ENCODE data around the gene PQBP1.
A peak's percentile ranks its signal among the peaks of the same experiment; 100 is the strongest.

PQBP1 gene

DNA sequence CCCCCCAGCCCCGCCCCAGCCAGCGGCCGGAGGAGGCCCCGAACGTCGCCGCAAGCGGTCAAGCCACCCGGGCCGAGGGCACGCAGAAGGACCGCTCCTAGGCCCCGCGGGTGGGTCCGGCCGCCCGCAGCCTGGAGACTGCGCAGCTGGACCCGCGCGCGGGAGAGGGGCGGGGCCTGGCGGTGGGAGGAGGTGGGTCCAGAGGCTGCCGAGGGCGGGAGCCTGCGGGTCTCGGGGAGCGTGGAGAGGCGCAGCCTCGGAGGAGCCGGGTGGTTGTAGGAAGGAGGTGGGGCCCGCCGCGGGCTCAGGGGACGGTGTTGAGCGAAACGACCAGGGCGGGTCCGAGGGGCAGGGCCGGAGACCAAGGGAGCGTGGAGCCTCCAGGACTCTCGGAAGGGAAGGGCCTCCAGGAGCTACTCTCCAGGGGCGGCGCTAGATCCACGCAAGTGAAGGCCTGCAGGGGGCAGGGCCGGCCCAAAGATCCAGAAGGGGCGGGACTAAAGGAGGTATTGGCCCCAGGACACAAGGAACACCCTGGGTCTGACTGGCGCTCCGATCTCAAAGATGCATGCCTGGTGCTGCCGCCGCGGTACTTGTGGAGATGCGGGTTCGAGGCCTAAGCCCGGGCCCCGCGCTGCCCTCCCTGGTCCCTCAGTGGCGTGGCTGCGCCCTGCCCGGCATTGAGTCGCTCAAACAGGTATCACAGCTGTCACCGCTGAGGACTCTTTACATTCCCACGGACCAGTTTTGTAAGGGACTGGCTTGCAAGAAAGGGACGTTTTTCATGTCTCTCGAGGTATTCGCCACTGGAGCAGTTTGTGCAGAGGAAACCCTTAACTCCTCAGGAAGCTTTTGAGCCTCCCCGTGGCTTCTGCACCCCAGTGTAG, 6.1 kb upstream of the PQBP1 start:
- TF ChIP-seq JUND (IDR thresholded peaks at IDR 0.05; ENCODE audit: low read depth): no peak
- peak; percentile 68 to 97 for DNase-seq (ENCODE audit: low read depth in 1 of 2, low spot score in 1 of 2)
- in situ Hi-C loops (cut with HindIII; ENCODE audit: low pct_unique_long_range_greater_than_20kb, low sequenced_read_pairs): no loop called here

DNA sequence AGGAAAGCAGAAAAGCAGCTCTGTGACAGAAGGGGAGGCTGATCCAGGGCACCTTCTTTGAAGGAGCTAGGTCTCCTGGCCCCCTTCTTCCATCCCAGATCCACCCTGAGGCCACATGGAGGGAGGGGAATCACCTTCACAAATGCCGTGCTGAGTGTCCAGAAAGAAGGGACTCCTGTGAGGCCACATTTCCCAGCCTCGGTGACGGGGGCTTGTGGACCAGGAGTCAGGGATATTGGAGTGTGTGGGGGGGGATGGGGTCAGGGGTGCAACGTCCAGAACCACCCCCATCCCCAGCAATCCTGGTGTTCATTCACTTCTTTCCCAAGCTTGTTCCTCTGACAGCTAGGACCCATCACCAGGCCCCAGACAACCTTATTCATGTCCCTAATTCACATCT, 4.8 kb upstream of the PQBP1 start:
- no peak for TF ChIP-seq JUND (IDR thresholded peaks at IDR 0.05; ENCODE audit: low read depth)
- in situ Hi-C loops (cut with HindIII; ENCODE audit: low pct_unique_long_range_greater_than_20kb, low sequenced_read_pairs): no loop called here
- no peak for DNase-seq (ENCODE audit: low read depth in 1 of 2, low spot score in 1 of 2)

DNA sequence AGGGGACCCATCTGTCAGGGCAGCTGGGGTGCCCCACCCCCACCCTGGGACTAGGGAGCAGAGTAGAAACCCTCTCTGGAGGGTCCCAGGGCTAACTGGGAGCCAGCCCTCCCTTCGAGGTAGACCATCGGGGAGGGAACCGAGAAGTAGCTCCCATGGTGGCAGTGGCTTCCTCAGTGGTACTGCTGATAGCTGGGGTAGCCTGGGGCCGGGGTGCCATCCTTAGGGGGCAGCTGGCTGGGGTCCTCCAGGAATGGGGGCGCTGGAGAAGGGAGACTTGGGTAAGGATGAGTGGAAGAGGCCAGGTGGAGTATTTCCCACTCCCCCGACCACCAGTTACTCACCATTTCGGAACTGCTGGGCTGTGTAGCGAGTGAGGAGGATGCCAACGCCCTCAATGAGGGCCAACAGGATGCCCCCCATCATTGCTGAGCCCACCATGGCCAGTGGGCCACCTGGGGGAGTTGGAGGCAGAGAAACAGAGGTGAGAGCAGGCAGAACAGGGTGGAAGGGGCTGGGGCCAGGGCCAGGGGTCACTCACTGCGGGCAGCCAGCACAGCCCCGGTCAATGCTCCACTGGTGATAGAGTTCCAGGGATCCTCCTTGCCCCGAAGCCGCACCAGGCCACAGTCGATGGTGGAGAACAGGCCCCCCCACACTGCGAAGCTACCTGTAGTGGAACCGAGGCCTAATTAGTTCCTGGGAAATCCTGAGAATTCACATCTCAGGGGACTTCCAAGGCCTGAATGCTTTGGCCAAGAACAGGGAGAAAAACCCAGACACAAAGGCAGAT, 4.0 kb upstream of the PQBP1 start:
- in situ Hi-C loops (cut with HindIII; ENCODE audit: low pct_unique_long_range_greater_than_20kb, low sequenced_read_pairs): no loop called here
- no peak for TF ChIP-seq JUND (IDR thresholded peaks at IDR 0.05; ENCODE audit: low read depth)
- DNase-seq (ENCODE audit: low read depth in 1 of 2, low spot score in 1 of 2): no peak

DNA sequence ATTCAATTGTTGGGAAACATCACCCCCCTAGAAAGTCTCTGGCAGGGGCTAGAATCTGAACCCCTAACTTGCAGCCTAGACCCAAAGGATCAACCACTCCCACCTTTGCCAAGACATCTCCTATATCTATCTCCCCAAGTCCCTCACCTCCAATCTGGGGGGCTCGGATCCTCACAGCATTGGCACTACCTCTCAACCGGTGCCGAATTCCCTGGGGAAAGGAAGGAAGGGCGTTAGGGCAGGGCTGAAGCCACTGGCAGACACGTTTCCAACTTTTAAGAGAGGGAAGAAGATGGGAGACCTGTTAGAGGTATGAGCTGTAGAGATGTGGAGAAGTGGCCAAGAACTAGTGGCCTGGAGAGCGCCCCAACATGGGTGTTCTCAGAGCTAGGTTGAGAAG, 2.8 kb upstream of the PQBP1 start:
- in situ Hi-C loops (cut with HindIII; ENCODE audit: low pct_unique_long_range_greater_than_20kb, low sequenced_read_pairs): no loop called here
- no peak for TF ChIP-seq JUND (IDR thresholded peaks at IDR 0.05; ENCODE audit: low read depth)
- no peak for DNase-seq (ENCODE audit: low read depth in 1 of 2, low spot score in 1 of 2)

DNA sequence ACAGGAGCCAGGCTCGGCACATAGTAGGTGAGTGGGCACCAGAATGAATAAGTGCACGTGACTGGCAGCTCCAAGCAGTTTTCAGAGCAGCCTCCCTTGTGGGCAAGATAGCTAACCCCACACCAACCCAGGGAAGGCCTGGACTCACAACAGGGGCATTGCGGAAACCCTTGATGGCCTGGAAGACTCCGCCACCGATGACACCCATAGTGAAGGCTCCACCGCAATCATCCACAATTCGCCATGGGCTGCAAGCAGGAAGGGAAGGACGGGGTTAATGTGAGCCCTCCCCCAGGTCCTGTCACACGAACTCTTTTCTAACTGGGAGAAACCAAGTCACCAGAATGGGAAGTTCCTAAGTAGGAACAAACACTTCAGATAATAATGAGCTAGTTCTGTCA, 1.1 kb upstream of the PQBP1 start:
- no peak for TF ChIP-seq JUND (IDR thresholded peaks at IDR 0.05; ENCODE audit: low read depth)
- peak in 1 of 2 experiments; percentile 71 for DNase-seq (ENCODE audit: low read depth in 1 of 2, low spot score in 1 of 2)
- in situ Hi-C loops (cut with HindIII; ENCODE audit: low pct_unique_long_range_greater_than_20kb, low sequenced_read_pairs): no loop called here

DNA sequence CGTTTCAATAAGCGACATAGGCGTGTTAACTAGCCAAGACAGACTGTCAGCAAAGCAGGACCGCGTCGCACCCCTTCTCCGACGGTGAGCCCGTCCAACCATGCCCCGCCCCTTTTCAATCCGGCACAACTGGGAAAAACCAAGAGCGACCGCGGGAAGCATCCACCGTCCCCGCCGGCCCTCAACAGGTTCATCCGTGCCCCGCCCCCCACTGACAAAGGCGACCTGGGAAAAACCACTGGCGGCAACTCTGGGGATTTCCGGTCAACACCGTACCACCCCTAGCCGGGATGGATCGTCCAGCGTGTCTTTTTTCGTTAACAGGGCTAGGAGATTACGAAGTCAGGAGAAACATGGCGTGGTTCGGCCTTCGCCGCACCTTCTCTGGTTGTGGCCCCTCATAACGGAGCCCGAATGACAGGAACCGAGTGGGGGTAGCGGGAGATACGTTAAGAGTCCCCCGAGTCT, 539 bp upstream of the PQBP1 start:
- no peak for TF ChIP-seq JUND (IDR thresholded peaks at IDR 0.05; ENCODE audit: low read depth)
- in situ Hi-C loops (cut with HindIII; ENCODE audit: low pct_unique_long_range_greater_than_20kb, low sequenced_read_pairs): no loop called here
- DNase-seq (ENCODE audit: low read depth in 1 of 2, low spot score in 1 of 2): peak; percentile 37 to 94

DNA sequence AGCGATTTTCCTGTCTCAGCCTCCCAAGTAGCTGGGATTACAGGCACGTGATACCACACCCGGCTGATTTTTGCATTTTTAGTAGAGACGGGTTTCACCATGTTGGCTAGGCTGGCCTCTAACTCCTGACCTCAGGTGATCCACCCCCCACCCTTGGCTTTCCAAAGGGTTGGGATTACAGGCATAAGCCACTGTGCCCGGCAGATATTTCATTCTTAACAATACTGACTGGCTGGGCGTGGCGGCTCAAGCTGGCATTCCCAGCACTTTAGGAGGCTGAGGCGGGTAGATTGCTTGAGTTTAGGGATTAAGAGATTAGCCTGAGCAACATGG, 1.3 kb downstream of the PQBP1 start:
- in situ Hi-C loops (cut with HindIII; ENCODE audit: low pct_unique_long_range_greater_than_20kb, low sequenced_read_pairs): no loop called here
- DNase-seq (ENCODE audit: low read depth in 1 of 2, low spot score in 1 of 2): no peak
- TF ChIP-seq JUND (IDR thresholded peaks at IDR 0.05; ENCODE audit: low read depth): no peak

DNA sequence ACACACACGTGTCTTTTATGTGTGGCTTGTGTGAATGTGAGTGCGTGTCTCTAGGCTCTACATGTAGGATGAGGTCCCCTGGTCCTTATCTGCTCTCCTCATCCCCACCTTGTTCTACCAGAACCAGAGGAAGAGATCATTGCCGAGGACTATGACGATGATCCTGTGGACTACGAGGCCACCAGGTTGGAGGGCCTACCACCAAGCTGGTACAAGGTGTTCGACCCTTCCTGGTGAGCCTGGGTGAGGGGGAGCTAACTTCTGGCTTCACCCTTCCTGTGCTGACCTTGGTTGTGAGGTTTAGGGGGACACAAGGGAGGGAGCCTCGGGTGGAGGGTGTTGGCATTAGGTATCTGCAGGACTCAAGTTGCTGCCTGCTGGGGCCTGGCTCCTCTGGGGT, 3.3 kb downstream of the PQBP1 start:
- TF ChIP-seq JUND (IDR thresholded peaks at IDR 0.05; ENCODE audit: low read depth): no peak
- DNase-seq (ENCODE audit: low read depth in 1 of 2, low spot score in 1 of 2): no peak
- in situ Hi-C loops (cut with HindIII; ENCODE audit: low pct_unique_long_range_greater_than_20kb, low sequenced_read_pairs): no loop called here

DNA sequence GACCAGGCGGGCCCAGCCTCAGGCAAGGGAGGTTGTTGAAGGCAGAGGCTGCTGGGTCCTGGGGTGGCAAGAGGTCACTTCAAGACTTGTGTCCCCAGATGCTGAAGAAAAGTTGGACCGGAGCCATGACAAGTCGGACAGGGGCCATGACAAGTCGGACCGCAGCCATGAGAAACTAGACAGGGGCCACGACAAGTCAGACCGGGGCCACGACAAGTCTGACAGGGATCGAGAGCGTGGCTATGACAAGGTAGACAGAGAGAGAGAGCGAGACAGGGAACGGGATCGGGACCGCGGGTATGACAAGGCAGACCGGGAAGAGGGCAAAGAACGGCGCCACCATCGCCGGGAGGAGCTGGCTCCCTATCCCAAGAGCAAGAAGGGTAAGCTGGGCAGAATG, 4.4 kb downstream of the PQBP1 start:
- no peak for DNase-seq (ENCODE audit: low read depth in 1 of 2, low spot score in 1 of 2)
- in situ Hi-C loops (cut with HindIII; ENCODE audit: low pct_unique_long_range_greater_than_20kb, low sequenced_read_pairs): no loop called here
- TF ChIP-seq JUND (IDR thresholded peaks at IDR 0.05; ENCODE audit: low read depth): no peak

DNA sequence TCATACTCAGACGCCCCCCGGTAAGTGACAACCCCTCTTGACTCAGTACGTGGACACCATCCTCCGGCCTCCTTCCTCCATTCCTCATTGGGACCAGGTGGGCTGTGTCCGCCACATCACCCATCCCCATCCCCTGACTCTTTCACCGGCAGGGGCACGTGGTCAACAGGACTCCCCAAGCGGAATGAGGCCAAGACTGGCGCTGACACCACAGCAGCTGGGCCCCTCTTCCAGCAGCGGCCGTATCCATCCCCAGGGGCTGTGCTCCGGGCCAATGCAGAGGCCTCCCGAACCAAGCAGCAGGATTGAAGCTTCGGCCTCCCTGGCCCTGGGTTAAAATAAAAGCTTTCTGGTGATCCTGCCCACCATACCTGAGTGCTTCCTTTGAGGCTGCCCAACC, 5.0 kb downstream of the PQBP1 start:
- no peak for DNase-seq (ENCODE audit: low read depth in 1 of 2, low spot score in 1 of 2)
- TF ChIP-seq JUND (IDR thresholded peaks at IDR 0.05; ENCODE audit: low read depth): no peak
- in situ Hi-C loops (cut with HindIII; ENCODE audit: low pct_unique_long_range_greater_than_20kb, low sequenced_read_pairs): no loop called here

DNA sequence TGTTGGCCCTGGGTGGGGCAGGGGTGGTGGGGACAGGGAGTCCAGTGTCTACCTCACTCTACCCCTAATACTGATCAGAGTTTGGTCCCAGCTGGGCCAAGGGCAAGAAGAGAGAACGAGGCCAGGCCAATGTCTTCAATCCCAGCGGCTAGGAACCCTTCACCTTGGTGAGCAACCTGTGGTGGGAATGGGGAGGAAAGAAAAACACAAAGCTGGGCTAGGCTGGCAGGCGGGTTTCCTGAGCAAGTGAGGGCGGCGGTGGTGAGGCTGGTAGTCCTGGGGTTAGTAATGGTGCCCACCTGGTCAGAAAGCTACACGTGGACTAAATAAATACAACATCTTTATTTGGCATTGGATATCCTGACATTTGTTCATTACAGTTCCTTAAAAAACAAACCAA, 5.6 kb downstream of the PQBP1 start:
- TF ChIP-seq JUND (IDR thresholded peaks at IDR 0.05; ENCODE audit: low read depth): no peak
- DNase-seq (ENCODE audit: low read depth in 1 of 2, low spot score in 1 of 2): no peak
- in situ Hi-C loops (cut with HindIII; ENCODE audit: low pct_unique_long_range_greater_than_20kb, low sequenced_read_pairs): no loop called here

DNA sequence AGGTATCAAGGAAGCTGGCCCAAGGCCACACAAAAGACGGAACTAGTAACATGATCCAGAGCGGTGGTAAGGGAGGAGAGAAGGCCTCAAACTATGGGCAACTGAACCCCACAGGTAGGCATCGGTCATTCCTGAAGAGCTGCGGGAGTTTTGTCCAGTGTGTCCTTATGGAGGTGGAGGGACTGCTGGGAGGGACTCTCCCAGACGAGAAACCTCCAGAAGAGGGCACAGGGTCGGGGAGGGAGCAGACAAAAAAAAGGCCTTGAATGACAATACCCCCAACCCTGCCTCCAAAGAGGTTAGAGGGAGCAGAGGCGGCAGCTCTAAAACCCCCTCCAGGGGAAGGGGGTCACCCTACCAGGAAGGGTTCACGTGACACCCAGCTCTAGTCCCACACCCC, 6.5 kb downstream of the PQBP1 start:
- in situ Hi-C loops (cut with HindIII; ENCODE audit: low pct_unique_long_range_greater_than_20kb, low sequenced_read_pairs): no loop called here
- no peak for DNase-seq (ENCODE audit: low read depth in 1 of 2, low spot score in 1 of 2)
- TF ChIP-seq JUND (IDR thresholded peaks at IDR 0.05; ENCODE audit: low read depth): no peak

DNA sequence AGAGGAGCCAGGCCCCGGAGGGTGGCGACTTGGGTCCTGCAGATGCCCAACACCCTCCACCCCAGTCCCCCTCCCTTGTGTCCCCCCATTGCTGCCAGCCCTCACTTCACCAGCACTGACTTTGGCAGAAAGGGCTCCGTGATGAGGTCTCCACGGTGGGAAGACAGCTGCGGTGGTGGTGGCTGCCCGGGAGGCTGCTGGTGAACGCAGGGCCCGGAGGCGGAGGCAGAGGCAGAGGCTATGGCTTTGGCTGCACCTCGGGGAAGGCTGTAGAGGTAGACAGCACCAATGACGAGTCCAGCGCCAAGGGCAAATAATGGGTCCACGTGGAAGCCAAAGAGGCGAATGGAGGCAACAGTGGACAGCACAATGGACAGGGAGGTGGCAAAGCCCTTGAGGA, 6.9 kb downstream of the PQBP1 start:
- in situ Hi-C loops (cut with HindIII; ENCODE audit: low pct_unique_long_range_greater_than_20kb, low sequenced_read_pairs): no loop called here
- no peak for TF ChIP-seq JUND (IDR thresholded peaks at IDR 0.05; ENCODE audit: low read depth)
- no peak for DNase-seq (ENCODE audit: low read depth in 1 of 2, low spot score in 1 of 2)
